GM19351 (cell line): Measurements from ENCODE around the gene OAS3.
A peak's percentile ranks its signal among the peaks of the same experiment; 100 is the strongest.
"Not testable (repeated sequence)": the region's sequence is repeated elsewhere in the genome, so short reads cannot be mapped to it uniquely, and the experiment has no call there.

Source experiments
- ATAC-seq: cut with Tn5 transposase; IDR thresholded peaks from one replicate; pipeline ENCODE4 v1.9.1; 2021; ENCODE audit warnings: mild to moderate bottlenecking, moderate library complexity; ENCODE audit not compliant: unreplicated experiment

OAS3 gene

GRCh38 chr12:112926416-112927033 is 11.7 kb upstream of the OAS3 start:
- ATAC-seq, result not testable (repeated sequence)

- ATAC-seq, result no peak
Measured at GRCh38 chr12:112927475-112927874, 10.8 kb upstream of the OAS3 start.

- ATAC-seq, result no peak
Measured at GRCh38 chr12:112927925-112928324, 10.3 kb upstream of the OAS3 start.

GRCh38 chr12:112928978-112929377 is 9.3 kb upstream of the OAS3 start:
- no peak for ATAC-seq

- ATAC-seq, result no peak
Measured at GRCh38 chr12:112929715-112930114, 8.6 kb upstream of the OAS3 start.

GRCh38 chr12:112930350-112930749 is 7.9 kb upstream of the OAS3 start:
- no peak for ATAC-seq

GRCh38 chr12:112932485-112933128 is 5.7 kb upstream of the OAS3 start:
- ATAC-seq, result no peak

GRCh38 chr12:112933129-112933505 is 5.2 kb upstream of the OAS3 start:
- no peak for ATAC-seq

- no peak for ATAC-seq
Measured at GRCh38 chr12:112936264-112936663, 2.0 kb upstream of the OAS3 start.

GRCh38 chr12:112936927-112937326 is 1.3 kb upstream of the OAS3 start:
- no peak for ATAC-seq

GRCh38 chr12:112938751-112939150 is 477 bp downstream of the OAS3 start:
- no peak for ATAC-seq

- ATAC-seq, result peak; percentile 70
Measured at GRCh38 chr12:112939761-112940381, 1.6 kb downstream of the OAS3 start.

GRCh38 chr12:112941528-112942335 is 3.5 kb downstream of the OAS3 start:
- ATAC-seq, result no peak

- ATAC-seq, result no peak
Measured at GRCh38 chr12:112942572-112942971, 4.3 kb downstream of the OAS3 start.

- no peak for ATAC-seq
Measured at GRCh38 chr12:112944024-112944690, 5.9 kb downstream of the OAS3 start.

- ATAC-seq, result no peak
Measured at GRCh38 chr12:112945515-112945914, 7.2 kb downstream of the OAS3 start.

- ATAC-seq, result no peak
Measured at GRCh38 chr12:112946236-112947000, 8.1 kb downstream of the OAS3 start.

GRCh38 chr12:112947314-112947713 is 9.0 kb downstream of the OAS3 start:
- no peak for ATAC-seq

- no peak for ATAC-seq
Measured at GRCh38 chr12:112947761-112948160, 9.5 kb downstream of the OAS3 start.

- ATAC-seq, result no peak
Measured at GRCh38 chr12:112948806-112949205, 10.5 kb downstream of the OAS3 start.
